Measurements from ENCODE around the gene LSP1.

DNA sequence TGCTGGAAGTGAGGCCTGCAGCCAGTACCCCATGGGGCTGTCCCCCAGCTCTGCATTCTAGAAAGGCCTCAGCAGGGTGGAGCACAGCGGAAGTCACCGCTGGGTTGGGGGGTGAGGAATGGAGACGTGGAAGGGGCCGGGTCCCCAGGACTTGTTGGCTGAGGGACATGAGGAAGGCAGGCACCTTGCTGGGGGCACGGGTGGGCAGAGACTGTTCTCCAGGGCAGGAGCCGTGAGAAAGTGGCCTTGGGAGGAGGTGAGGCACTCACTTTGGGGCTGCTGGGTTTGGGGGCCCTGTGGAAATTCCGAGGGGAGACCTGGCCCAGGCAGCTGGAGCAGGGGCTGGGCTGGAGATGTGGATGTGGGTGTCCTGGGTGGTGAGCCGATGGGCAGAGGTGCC lies 9.1 kb upstream of the LSP1 start:
- TF ChIP-seq, protein P1, sequence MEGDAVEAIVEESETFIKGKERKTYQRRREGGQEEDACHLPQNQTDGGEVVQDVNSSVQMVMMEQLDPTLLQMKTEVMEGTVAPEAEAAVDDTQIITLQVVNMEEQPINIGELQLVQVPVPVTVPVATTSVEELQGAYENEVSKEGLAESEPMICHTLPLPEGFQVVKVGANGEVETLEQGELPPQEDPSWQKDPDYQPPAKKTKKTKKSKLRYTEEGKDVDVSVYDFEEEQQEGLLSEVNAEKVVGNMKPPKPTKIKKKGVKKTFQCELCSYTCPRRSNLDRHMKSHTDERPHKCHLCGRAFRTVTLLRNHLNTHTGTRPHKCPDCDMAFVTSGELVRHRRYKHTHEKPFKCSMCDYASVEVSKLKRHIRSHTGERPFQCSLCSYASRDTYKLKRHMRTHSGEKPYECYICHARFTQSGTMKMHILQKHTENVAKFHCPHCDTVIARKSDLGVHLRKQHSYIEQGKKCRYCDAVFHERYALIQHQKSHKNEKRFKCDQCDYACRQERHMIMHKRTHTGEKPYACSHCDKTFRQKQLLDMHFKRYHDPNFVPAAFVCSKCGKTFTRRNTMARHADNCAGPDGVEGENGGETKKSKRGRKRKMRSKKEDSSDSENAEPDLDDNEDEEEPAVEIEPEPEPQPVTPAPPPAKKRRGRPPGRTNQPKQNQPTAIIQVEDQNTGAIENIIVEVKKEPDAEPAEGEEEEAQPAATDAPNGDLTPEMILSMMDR (IDR thresholded peaks at IDR 0.05), result no peak
- no peak for TF ChIP-seq POLR2AphosphoS5 (IDR thresholded peaks at IDR 0.05)
